HG03097 (cell line): ENCODE data around the gene SFRP2.

Experiments used
- ATAC-seq: cut with Tn5 transposase; IDR thresholded peaks from one replicate; pipeline ENCODE4 v1.9.1; 2021; ENCODE audit not compliant: unreplicated experiment, low FRiP score

Gene SFRP2

DNA sequence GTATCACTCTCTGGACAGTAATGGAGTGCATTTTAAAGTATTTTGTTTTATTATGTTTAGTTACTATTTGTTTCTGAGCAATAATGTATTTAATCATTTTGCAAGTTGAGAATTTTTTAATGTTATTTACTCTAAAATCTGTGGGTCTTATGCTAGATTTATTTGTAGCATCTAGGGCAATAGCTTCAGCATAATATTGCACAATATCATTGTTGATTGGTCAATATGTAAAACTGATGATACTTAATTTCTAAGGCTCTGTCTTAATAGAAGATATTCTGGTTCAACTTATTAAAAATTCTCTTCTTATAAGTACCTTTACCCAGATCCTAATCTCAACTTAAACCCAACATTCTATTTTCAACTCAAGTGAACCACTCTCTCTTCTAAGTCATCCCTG, 11.5 kb downstream of the SFRP2 start:
- ATAC-seq: no peak

DNA sequence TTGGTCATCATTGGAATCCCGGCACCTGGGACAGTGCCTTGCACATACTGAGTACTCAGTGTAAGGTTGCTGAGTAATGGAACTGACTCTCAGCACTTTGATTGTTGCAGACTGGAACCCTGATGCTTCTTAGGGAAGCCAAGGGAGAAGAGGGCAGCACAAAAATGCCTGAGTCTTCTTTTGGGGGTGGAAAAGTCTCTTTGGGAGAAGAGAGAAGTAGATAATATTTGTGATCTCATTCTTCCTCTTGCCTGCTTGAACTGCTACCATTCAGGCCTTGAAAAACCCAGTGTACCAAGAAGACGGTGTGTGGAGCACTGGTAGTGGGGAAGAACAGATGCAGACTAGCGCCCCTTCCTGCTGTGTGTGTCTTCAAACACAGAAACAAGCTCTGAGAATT, 12.3 kb downstream of the SFRP2 start:
- ATAC-seq: no peak

DNA sequence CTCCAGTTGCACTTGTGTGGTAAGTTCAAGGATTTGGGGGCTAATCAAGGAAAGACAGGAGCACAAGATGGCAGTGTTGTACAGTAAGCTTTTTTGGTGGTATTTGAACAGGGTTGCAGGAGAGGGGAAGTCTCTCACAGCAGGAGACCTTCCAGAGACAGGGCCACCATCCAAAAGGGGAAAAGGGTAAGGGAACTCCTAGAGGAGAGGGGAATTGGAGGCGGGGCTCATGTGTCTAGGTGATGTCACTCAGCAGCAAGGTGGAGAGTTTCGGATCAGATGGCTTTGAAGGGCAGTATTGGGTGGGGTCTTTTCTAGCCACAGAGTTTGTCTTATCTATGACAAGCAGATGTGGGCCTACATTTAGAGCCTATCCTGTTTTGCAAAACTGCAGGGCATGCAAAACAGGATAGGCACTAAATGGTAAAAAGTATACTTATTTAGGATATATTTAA, 15.6 kb downstream of the SFRP2 start:
- ATAC-seq: no peak

DNA sequence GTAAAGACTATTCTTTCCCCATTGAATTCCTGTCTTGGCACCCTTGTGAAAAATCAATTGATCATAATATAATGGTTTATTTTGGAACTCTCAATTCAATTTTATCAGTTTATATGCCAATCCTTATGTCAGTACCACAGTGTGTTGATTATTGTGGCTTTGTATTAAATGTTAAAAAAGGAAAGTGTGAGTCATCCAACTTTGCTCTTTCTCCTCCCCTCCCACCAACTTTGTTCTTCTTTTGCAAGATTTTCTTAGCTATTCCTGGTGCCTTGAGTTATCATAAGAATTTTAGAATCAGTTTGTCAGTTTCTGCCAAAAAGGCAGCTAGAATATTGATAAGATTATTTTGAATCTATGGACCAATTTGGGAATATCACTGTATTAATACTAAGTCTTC, 17.8 kb downstream of the SFRP2 start:
- no peak for ATAC-seq

GRCh38 chr4:153766758-153767157, 22.1 kb downstream of the SFRP2 start:
- ATAC-seq: no peak

DNA sequence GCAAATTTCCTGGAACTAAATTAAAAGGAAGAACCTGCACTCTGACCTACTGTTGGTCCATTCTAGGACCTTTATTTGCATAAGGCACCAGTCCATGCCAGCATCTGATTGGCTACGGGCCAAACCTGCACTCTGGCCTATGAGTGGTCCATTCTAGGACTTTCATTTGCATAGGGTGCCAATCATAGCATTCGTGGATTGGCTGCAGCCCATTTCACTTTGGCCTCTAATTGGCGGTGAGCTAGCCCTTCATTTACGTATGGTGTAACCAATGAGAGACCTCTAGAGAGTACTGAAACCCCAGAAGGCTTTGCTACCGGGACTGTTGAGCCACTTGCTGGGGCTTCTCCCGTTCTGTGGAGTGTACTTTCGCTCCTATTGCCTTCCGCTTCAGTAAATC, 23.0 kb downstream of the SFRP2 start:
- no peak for ATAC-seq

DNA sequence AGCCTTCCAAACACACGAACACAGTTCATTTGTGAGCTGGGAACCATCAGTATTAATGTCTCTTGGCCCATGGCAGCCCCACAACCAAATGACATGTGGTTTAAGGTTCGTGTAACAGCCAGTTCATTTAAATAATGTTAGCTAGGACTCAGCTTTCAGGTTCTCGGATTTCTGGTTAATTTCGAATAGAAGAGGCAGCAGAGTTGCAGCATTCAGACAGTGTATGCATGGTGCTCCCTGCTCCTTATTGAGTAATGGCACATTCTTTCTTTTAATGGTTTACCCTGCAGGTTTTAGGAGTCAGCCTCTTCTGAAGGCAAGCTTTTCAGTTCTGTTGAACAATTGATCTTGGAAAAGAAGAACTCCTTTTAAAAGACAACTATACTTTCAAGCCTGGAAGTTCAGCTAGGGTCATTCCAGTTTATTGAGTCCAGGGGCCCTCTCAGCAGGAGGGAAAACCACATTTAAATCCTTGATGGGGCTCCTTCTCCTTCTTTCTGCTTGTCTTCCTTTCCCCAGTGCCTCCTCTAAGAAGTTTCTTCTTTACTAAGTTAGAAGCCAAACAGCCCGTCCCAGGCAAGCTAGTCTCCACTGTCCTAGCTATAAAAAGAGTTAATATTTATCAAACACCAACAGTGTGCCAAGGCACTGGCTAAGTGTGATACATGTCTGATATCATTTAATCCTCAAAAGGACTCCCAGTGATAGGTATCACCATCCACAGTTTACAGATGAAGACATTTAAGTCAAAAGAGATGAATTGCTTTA, 24.1 kb downstream of the SFRP2 start:
- no peak for ATAC-seq

DNA sequence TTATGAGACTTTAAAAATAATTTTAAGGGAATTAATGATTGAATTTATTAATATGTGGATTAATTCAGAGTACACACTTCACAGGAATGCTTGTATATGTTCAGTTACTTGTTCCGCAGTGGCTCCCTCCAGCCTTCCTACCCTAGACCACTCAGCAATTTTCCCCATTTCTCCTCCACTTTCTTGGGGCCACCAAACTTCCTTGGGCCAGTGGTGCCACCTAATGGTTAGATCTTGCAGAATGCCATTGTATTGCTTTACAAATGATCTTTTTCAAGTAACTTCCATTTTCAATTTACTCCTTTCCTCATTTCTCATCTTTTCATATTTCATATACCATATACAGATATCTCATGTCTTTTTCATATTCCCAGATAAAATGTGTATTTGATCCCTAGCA, 25.5 kb downstream of the SFRP2 start:
- no peak for ATAC-seq

- ATAC-seq: no peak
These were observed 29.2 kb downstream of the SFRP2 start, which contains the start of gene RNF175 for GRCh38 chr4:153759407-153760316. Gene RNF175, minus strand, starts transcription at chr4:153760024. Its CDS starts 162 bp downstream, at chr4:153759862.

DNA sequence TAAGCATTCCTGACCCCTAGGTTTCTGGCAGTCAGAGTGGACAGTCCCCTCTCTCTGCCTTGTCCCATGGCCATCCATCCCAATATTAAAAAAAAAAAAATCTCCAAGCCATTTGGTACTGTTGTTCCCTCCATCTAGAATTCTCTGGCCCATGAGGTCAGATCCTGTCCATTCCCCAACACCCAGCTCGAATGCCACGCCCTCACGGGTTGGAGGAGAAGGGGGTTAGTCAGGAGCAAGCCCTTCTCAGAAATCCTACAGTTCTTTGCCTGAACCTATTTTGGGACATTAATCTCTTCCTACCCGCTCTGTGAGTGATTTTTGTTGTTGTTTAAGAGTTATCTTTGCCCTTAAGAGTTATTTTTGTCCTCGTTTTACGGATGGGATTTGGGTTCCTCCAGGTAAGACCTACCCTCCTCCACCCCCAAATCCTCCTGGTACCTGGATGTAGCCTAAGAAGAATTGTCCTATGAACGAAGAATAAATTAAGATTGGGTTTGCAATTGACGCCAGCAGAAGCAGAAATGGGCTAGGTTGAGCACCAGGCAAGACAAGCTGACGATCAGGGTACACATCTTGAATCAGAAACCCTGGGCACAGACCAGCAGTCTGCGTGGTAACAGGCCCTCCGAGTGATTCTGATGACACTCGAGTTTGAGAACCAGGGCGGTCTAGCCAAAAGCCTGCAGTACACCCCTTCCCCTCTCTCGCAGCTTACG, 30.0 kb downstream of the SFRP2 start:
- ATAC-seq: no peak

DNA sequence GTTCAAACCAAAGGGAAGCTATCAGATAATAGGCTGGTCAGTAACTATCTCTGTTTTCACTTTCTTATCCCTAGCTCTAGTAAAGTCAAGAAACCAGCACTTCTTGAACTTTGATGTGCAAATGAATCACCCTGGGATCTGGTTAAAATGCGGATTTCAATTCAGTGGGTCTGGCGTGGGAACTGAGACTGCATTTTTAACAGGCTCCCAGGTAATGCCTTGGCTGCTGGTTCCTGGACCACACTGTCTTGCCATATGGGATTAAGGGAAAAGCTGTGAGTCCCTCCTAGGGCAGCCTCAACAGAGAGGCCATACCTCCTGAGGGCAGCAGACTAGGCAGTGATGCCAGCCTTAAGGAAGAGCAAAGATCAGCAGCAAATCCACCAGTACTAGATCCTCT, 30.7 kb downstream of the SFRP2 start:
- ATAC-seq: no peak

DNA sequence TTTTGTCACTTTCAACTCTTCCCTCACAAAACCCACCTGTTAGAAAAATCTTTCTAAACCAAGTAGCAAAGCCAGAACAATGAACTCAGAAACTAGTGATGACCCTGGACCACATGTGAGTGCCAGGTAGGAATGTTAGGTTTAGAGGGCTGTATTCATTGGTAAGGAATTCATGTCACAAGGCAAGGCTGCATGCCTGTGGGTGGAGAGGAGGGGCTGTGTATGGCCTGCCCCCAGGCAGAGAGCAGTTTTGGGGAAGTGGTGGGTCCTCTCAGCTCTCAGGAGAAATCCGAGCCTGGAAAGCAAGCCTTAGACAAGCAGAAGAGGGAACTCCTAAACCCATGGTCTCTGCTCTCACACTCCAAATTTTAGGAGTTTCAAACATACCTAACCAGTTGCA, 31.5 kb downstream of the SFRP2 start:
- ATAC-seq: no peak

GRCh38 chr4:153755186-153755585, 33.7 kb downstream of the SFRP2 start:
- ATAC-seq: no peak

DNA sequence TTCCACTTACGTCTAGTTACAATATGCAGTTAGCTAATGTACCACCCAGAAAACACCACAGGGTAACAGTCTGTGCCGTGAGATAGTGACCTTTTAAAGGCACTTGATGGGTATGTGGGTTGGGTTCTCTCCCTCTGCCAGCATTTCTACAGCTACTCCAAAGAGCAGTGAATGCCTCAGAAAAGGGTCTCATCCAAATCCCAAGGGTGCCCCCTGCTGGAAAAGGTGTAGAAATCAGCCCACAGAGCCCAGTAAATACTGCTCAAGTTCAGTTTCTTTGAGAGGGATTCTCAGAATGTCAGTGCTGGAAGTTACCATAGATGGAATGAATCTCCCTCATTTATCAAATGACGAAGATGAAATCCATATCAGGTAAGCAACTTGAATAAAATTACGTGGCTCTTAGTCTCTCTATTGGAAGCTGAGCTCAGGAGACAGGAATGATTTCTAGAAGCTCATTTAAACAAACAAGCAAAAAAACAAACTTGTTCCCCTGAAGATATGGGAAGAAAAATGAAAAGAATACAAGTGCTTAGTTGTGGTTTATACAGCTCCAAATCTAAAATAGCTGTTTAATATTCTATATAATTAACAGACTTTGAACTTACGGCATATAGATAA, 38.6 kb downstream of the SFRP2 start:
- no peak for ATAC-seq

- ATAC-seq: no peak
These were observed 40.5 kb downstream of the SFRP2 start for GRCh38 chr4:153748378-153748777.

GRCh38 chr4:153747406-153747955, 41.4 kb downstream of the SFRP2 start:
- no peak for ATAC-seq

DNA sequence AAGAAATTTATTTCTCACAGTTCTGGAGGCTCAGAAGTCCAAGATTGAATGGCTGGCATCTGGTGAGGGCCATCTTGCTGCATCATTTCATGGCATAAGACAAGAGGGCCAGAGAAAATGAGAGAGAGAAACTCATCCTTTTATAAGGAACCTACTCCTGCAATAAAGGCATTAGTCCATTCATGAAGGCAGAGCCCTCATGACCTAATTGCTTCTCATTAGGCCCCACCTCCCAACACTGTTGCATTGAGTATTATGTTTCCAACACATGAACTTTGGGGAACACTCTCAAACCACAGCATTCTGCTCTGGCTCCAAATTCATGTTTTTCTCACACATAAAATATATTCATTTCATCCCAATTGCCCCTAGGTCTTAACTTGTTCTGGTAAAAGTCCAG, 43.2 kb downstream of the SFRP2 start:
- ATAC-seq: no peak

DNA sequence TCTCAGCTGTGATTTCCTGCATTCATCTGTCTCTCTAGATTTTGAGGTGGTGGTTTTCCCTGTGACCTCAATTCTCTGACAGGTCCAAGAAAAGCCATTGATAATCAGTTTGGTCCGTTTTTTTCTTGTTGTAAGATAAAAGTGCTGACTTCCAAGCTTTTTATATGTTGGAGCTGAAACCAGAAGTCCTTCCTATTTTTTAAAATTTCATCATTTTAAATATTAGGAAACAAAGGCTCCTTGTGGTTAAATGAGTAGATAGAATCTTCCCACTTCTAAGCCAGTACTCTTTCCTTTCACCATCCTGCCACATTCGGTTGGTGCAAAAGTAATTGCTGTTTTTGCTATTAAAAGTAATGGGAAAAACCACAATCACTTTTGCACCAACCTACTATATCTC, 47.3 kb downstream of the SFRP2 start:
- no peak for ATAC-seq

DNA sequence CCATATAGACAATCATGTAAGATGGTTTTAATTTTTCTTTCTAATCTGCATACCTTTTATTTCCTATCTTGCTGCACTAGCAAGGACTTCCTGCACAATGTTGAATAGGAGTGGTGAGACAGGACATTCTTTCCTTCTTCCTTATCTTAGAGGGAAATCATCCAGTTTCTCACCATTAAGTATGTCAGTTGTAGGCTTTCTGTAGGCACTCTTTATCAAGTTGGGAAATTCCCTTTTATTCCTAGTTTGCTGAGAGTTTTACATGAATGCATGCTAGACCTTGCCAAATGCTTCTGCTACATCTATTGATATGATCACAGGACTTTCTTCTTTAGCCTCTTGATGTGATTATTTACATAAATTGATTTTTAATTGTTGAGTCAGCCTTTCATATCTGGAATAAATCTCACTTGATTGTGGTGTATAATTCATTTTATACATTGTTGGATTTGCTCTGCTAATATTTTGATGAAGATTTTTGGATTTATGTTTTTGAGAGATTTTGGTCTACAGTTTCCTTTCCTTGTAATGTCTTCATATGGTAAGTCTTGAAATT, 52.9 kb downstream of the SFRP2 start:
- ATAC-seq: no peak
